ENCODE measurements around the gene KIFAP3.

DNA sequence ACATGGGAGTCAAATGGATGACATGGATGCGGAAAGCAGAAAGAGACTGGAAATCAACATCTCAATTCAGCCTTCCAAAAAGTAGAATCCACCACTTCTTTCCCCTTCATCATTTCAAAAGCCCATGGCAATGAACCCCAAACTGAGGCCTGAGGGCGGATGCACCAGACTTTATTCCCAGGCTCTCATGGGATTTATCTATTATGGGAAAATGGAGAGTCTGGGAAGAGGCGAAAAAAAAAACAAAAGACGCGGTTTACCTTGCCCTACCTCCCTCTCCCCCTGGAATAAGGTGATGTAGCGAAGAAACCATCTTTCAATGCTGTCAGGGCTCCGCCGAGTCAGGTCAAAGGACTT, 624 bp downstream of the KIFAP3 start:
- TF ChIP-seq, protein P1, sequence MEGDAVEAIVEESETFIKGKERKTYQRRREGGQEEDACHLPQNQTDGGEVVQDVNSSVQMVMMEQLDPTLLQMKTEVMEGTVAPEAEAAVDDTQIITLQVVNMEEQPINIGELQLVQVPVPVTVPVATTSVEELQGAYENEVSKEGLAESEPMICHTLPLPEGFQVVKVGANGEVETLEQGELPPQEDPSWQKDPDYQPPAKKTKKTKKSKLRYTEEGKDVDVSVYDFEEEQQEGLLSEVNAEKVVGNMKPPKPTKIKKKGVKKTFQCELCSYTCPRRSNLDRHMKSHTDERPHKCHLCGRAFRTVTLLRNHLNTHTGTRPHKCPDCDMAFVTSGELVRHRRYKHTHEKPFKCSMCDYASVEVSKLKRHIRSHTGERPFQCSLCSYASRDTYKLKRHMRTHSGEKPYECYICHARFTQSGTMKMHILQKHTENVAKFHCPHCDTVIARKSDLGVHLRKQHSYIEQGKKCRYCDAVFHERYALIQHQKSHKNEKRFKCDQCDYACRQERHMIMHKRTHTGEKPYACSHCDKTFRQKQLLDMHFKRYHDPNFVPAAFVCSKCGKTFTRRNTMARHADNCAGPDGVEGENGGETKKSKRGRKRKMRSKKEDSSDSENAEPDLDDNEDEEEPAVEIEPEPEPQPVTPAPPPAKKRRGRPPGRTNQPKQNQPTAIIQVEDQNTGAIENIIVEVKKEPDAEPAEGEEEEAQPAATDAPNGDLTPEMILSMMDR (IDR thresholded peaks at IDR 0.05) = no peak
- no peak for TF ChIP-seq POLR2A (IDR thresholded peaks at IDR 0.05)
